ENCODE data around the gene TMEM120A. TPM values are rescaled to one million over a fixed set of nuclear protein-coding genes. Genes with fewer than 3 reads are reported as not detected.
"Not testable (repeated sequence)": the region's sequence is repeated elsewhere in the genome, so short reads cannot be mapped to it uniquely, and the experiment has no call there.

TMEM120A gene
- total and polyA plus RNA-seq, 4 donors: 15.7 to 90.1 (median 57.6) TPM

DNA sequence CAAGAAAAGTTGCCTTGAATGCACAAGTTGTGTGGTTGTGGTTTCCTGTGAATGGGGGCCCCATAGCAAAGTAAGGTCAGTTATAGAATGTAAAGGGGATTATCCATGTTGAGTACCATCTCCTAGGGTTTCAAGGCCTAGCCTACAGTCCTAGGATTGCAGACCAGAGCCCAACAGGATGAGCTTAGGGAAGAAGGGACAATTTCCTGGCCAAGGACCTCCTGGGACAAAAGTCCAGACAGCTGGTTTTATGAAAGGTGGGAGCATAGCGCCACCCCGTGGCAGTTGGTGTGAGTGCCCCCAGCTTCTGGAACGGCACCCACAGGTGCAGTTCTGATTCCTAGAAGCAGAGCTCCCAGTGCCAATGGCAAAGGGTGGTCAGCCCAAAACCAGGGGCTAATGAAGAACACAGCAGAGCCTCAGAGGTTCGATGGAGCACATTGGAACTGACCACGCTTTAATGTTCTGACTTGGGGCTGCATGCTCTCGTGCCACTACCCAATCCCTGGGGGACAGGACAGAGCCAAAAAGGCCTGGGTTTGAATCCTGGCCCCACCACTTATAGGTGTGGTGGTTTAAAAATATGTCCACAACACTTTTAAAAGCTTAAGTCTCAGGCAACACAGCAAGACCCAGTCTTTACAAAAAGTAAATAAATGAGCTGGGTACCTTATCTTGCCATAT is 25.8 kb upstream of the TMEM120A start:
- DNase-seq (peak; percentile 60 to 72 (median 68)), ATAC-seq (ENCODE audit: insufficient read depth, low FRiP score) (peak; percentile 75)
- Histone ChIP-seq H3K27me3 (ENCODE audit: control insufficient read depth in 3 of 3, insufficient read depth in 3 of 3, low read length in 2 of 3) (no peaks in the 10 kb centered on the region), H3K9ac (ENCODE audit: insufficient read depth in 1 of 2, low read length in 2 of 2) (no peak overlapping the region), H3K4me1 (ENCODE audit: control insufficient read depth in 5 of 5, insufficient read depth in 5 of 5, low read length in 5 of 5) (peaks cover 0 to 6% (median 0%) of the 10 kb centered on the region in 5 donors), H3K9me3 (ENCODE audit: control insufficient read depth in 4 of 4, insufficient read depth in 3 of 4, low read length in 3 of 4) (no peaks in the 10 kb centered on the region), H3K27ac (ENCODE audit: low read depth in 1 of 2, low read length in 1 of 2) (no peak overlapping the region), H3K36me3 (ENCODE audit: control insufficient read depth in 4 of 4, insufficient read depth in 4 of 4, low read length in 4 of 4) (peaks cover 6 to 13% (median 10%) of the 10 kb centered on the region in 4 donors), H3K4me3 (no peak overlapping the region)
- WGBS, 2 donors: 45 to 47% methylated on average over 6 of the region's 6 CpGs
- TF ChIP-seq, protein P1, sequence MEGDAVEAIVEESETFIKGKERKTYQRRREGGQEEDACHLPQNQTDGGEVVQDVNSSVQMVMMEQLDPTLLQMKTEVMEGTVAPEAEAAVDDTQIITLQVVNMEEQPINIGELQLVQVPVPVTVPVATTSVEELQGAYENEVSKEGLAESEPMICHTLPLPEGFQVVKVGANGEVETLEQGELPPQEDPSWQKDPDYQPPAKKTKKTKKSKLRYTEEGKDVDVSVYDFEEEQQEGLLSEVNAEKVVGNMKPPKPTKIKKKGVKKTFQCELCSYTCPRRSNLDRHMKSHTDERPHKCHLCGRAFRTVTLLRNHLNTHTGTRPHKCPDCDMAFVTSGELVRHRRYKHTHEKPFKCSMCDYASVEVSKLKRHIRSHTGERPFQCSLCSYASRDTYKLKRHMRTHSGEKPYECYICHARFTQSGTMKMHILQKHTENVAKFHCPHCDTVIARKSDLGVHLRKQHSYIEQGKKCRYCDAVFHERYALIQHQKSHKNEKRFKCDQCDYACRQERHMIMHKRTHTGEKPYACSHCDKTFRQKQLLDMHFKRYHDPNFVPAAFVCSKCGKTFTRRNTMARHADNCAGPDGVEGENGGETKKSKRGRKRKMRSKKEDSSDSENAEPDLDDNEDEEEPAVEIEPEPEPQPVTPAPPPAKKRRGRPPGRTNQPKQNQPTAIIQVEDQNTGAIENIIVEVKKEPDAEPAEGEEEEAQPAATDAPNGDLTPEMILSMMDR (IDR thresholded peaks at IDR 0.05; ENCODE audit: control extremely low read depth, extremely low read depth): peak; percentile 85

DNA sequence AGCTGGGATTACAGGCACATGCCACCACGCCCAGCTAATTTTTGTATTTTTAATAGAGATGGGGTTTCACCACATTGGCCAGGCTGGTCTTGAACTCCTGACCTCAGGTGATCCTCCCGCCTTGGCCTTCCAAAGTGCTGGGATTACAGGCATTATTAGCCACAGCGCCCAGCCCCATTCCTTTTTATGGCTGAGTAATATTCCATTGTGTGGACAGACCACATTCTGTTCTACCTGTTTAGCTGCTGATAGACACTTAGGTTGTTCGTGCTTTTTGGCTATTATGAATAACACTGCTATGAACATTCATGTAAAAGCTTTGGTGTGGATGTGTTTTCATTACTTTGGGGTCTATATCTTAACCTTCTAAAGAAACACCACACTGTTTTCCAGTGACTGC is 24.1 kb upstream of the TMEM120A start:
- not testable (repeated sequence) for H3K9ac ChIP-seq (ENCODE audit: insufficient read depth in 1 of 2, low read length in 2 of 2); H3K27me3 ChIP-seq (ENCODE audit: control insufficient read depth in 3 of 3, insufficient read depth in 3 of 3, low read length in 2 of 3); H3K4me1 ChIP-seq (ENCODE audit: control insufficient read depth in 5 of 5, insufficient read depth in 5 of 5, low read length in 5 of 5); H3K4me3 ChIP-seq; ATAC-seq (ENCODE audit: insufficient read depth, low FRiP score); H3K27ac ChIP-seq (ENCODE audit: low read depth in 1 of 2, low read length in 1 of 2); DNase-seq; H3K9me3 ChIP-seq (ENCODE audit: control insufficient read depth in 4 of 4, insufficient read depth in 3 of 4, low read length in 3 of 4)
- peaks cover 6 to 13% (median 10%) of the 10 kb centered on the region in 4 donors for H3K36me3 ChIP-seq (ENCODE audit: control insufficient read depth in 4 of 4, insufficient read depth in 4 of 4, low read length in 4 of 4)
- WGBS, 2 donors: 99% methylated on average over 4 of the region's 4 CpGs

DNA sequence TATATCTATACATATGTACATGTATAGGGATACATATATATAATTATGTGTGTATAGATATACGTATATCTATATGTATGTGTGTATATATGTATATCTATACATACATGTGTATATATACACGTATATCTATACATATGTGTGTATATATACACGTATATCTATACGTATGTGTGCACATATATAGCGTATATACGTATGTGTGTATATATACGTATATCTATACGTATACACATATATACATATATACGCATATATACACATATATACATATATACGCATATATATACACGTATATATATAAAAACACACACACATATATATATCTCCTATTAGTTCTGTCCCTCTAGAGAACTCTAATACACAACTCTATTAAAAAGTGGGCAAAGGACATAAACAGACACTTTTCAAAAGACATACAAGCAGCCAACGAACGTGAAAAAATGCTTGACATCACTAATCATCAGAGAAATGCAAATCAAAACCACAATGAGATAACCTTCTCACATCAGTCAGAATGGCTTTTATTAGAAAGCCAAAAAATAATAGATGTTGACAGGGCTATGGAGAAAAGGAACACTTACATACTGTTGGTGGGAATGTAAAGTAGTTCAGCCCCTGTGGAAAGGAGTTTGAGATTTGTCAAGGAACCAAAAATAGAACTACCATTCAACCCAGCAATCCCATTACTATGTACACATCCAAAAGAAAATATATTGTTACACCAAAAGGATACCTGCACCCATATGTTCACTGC is 22.0 kb upstream of the TMEM120A start:
- H3K27ac ChIP-seq (ENCODE audit: low read depth in 1 of 2, low read length in 1 of 2): no peak overlapping the region
- ATAC-seq (ENCODE audit: insufficient read depth, low FRiP score) (no peak), DNase-seq (no peak)
- H3K27me3 ChIP-seq (ENCODE audit: control insufficient read depth in 3 of 3, insufficient read depth in 3 of 3, low read length in 2 of 3): no peaks in the 10 kb centered on the region
- 91 to 95% methylated on average over 13 of the region's 13 CpGs for WGBS, 2 donors
- peaks cover 0 to 6% (median 0%) of the 10 kb centered on the region in 5 donors for H3K4me1 ChIP-seq (ENCODE audit: control insufficient read depth in 5 of 5, insufficient read depth in 5 of 5, low read length in 5 of 5)
- no peak overlapping the region for H3K9ac ChIP-seq (ENCODE audit: insufficient read depth in 1 of 2, low read length in 2 of 2)
- TF ChIP-seq, protein P1 (IDR thresholded peaks at IDR 0.05; ENCODE audit: control extremely low read depth, extremely low read depth): no peak
- H3K9me3 ChIP-seq (ENCODE audit: control insufficient read depth in 4 of 4, insufficient read depth in 3 of 4, low read length in 3 of 4): no peaks in the 10 kb centered on the region
- H3K36me3 ChIP-seq (ENCODE audit: control insufficient read depth in 4 of 4, insufficient read depth in 4 of 4, low read length in 4 of 4): peaks cover 2 to 8% (median 5%) of the 10 kb centered on the region in 4 donors
- no peak overlapping the region for H3K4me3 ChIP-seq

DNA sequence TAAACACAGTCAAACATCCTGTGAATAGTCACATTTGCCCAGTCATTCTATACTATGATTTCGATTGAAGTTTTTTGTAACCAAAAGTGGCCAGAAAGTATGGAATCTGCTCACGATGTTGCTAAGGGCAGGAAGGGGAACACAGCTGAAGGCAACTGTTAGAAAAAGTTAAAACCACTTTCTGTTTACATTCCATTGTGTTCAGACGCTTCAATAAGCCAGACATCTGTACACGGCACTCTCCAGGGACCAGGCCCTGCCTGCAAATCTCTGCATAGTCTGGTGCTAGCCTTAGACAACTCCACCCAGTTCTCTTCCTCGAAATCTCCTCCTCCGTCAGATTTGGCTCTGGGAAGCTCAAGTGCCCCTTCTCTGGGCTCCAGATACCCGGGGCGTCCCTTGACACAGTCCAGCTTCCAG is 17.1 kb upstream of the TMEM120A start:
- DNase-seq (peak; percentile 67 to 81 (median 75)), ATAC-seq (ENCODE audit: insufficient read depth, low FRiP score) (no peak)
- Histone ChIP-seq H3K36me3 (ENCODE audit: control insufficient read depth in 4 of 4, insufficient read depth in 4 of 4, low read length in 4 of 4) (peaks cover 0 to 7% (median 2%) of the 10 kb centered on the region in 4 donors), H3K27ac (ENCODE audit: low read depth in 1 of 2, low read length in 1 of 2) (peak overlapping the region in 1 of 2 donors; percentile 0), H3K4me3 (no peak overlapping the region), H3K9me3 (ENCODE audit: control insufficient read depth in 4 of 4, insufficient read depth in 3 of 4, low read length in 3 of 4) (no peaks in the 10 kb centered on the region), H3K9ac (ENCODE audit: insufficient read depth in 1 of 2, low read length in 2 of 2) (peak overlapping the region; percentile 16 to 33), H3K4me1 (ENCODE audit: control insufficient read depth in 5 of 5, insufficient read depth in 5 of 5, low read length in 5 of 5) (peaks cover 0 to 15% (median 4%) of the 10 kb centered on the region in 5 donors), H3K27me3 (ENCODE audit: control insufficient read depth in 3 of 3, insufficient read depth in 3 of 3, low read length in 2 of 3) (no peaks in the 10 kb centered on the region)
- WGBS, 2 donors: 52 to 72% methylated on average over 8 of the region's 8 CpGs
- TF ChIP-seq, protein P1 (IDR thresholded peaks at IDR 0.05; ENCODE audit: control extremely low read depth, extremely low read depth): no peak

Measured in lung (tissue), 12 donors.